ENCODE measurements around the gene SUN1. TPM values are rescaled to one million over a fixed set of nuclear protein-coding genes. Genes with fewer than 3 reads are reported as not detected.

SUN1 gene
- total RNA-seq, 4 donors from 2014 or later = 78.0 to 113 (median 105) TPM

GRCh38 chr7:835485-836401 lies 3.5 kb downstream of the SUN1 start:
- peaks cover 6 to 50% (median 7%) of the 10 kb centered on the region in 3 donors for H3K36me3 ChIP-seq
- H3K4me1 ChIP-seq = peaks cover 33 to 80% (median 54%) of the 10 kb centered on the region in 3 donors
- DNase-seq = no peak
- TF ChIP-seq POLR2A (IDR thresholded peaks at IDR 0.05) (no peak), CTCF (IDR thresholded peaks at IDR 0.05) (no peak)
- H3K27me3 ChIP-seq = no peaks in the 10 kb centered on the region
- H3K27ac ChIP-seq = peak overlapping the region; percentile 76 to 96 (median 89)
- 28 to 59% methylated on average over 20 to 24 of the region's 27 CpGs for WGBS, 2 donors
- H3K9me3 ChIP-seq = no peaks in the 10 kb centered on the region
- intact Hi-C loops (cut with DNase I) = no loop called here
- peak overlapping the region in 1 of 4 donors; percentile 23 for H3K4me3 ChIP-seq

DNA sequence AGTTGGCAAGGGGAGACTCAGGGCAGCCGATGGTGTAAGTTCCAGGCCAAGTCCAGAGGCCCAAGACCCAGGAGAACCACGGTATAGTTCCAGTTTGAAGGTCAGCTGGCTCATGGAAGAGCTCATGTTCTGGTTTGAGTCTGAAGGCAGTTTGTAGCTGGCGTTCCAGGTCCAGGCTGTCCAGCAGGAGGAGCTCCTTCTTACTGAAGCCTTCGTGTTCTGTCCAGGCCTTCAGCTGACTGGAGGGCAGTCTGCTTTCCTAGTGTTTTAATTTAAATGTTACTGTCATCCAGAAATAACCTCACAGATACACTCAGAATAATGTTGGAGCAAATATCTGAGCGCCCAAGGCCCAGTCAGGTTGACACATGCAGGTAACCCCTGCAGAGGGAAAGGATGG lies 4.2 kb downstream of the SUN1 start:
- Histone ChIP-seq H3K4me3 (peak overlapping the region in 1 of 4 donors; percentile 23), H3K9me3 (no peaks in the 10 kb centered on the region), H3K36me3 (peaks cover 6 to 57% (median 7%) of the 10 kb centered on the region in 3 donors), H3K4me1 (peaks cover 26 to 73% (median 47%) of the 10 kb centered on the region in 3 donors), H3K27ac (peak overlapping the region; percentile 76 to 96 (median 89)), H3K27me3 (no peaks in the 10 kb centered on the region)
- intact Hi-C loops (cut with DNase I) = no loop called here
- WGBS, 2 donors = 29 to 30% methylated on average over 5 of the region's 5 CpGs
- TF ChIP-seq CTCF (IDR thresholded peaks at IDR 0.05) = peak in 5 of 6 experiments; percentile 37 to 57 (median 47)
- no peak for TF ChIP-seq POLR2A (IDR thresholded peaks at IDR 0.05)
- no peak for DNase-seq

DNA sequence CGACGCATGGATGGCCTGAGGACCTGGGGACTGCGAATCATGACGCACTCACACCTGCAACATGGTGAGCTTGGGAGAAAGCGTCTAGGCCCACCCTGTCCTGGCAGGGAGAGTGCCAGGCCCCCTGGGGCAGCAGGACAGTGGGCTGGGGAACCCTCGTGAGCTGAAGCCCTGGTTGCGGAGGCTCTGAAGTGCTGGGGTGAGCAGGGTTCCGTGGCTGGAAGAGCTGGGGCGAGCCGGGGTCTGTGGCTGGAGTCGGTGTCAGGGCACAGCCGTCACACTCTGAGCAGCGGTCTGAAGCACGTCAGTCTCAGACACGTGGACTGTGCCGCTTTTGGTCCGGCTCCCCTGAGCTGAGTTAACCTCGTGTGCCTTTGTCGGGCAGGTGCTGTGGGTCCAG lies 4.7 kb downstream of the SUN1 start:
- H3K9me3 ChIP-seq = no peaks in the 10 kb centered on the region
- peak overlapping the region; percentile 76 to 96 (median 89) for H3K27ac ChIP-seq
- DNase-seq = no peak
- H3K36me3 ChIP-seq = peaks cover 6 to 63% (median 7%) of the 10 kb centered on the region in 3 donors
- H3K27me3 ChIP-seq = no peaks in the 10 kb centered on the region
- H3K4me1 ChIP-seq = peaks cover 22 to 73% (median 48%) of the 10 kb centered on the region in 3 donors
- no peak overlapping the region for H3K4me3 ChIP-seq
- WGBS, 2 donors = 72 to 78% methylated on average over 15 to 19 of the region's 19 CpGs
- TF ChIP-seq POLR2A (IDR thresholded peaks at IDR 0.05) (no peak), CTCF (IDR thresholded peaks at IDR 0.05) (no peak)
- intact Hi-C loops (cut with DNase I) = no loop called here

GRCh38 chr7:840001-840600 lies 7.8 kb downstream of the SUN1 start:
- H3K4me3 ChIP-seq = no peak overlapping the region
- H3K27me3 ChIP-seq = no peaks in the 10 kb centered on the region
- intact Hi-C loops (cut with DNase I) = no loop called here
- no peaks in the 10 kb centered on the region for H3K9me3 ChIP-seq
- 92 to 93% methylated on average over 24 of the region's 24 CpGs for WGBS, 2 donors
- peak overlapping the region in 1 of 4 donors; percentile 49 for H3K27ac ChIP-seq
- peaks cover 18 to 77% (median 23%) of the 10 kb centered on the region in 3 donors for H3K36me3 ChIP-seq
- DNase-seq = no peak
- TF ChIP-seq POLR2A (IDR thresholded peaks at IDR 0.05) (no peak), CTCF (IDR thresholded peaks at IDR 0.05) (no peak)
- peaks cover 17 to 51% (median 27%) of the 10 kb centered on the region in 3 donors for H3K4me1 ChIP-seq

DNA sequence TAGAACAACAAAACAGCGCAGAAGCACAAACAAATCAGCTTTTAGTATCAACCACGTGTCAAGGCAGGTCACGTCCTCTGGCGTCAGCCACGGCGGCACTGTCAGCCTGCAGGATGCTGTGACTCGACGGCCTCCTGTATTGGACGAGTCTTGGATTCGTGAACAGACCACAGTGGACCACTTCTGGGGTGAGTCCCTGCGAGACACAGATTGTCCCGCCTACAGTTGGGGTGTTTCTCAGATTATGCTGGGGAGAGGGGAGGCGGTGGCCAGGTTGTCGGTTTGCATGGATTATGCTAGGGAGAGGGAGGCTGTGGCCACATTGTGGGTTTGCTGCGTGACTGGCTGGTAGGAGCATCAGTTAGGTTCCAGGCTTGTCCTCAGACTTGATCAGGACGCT lies 9.7 kb downstream of the SUN1 start:
- H3K4me3 ChIP-seq = no peak overlapping the region
- H3K4me1 ChIP-seq = peaks cover 3 to 33% (median 11%) of the 10 kb centered on the region in 3 donors
- H3K27me3 ChIP-seq = no peaks in the 10 kb centered on the region
- no peak for DNase-seq
- H3K27ac ChIP-seq = peak overlapping the region in 3 of 4 donors; percentile 66 to 72 (median 67)
- WGBS, 2 donors = 71 to 88% methylated on average over 13 of the region's 16 CpGs
- intact Hi-C loops (cut with DNase I) = no loop called here
- TF ChIP-seq CTCF (IDR thresholded peaks at IDR 0.05) = no peak
- TF ChIP-seq POLR2A (IDR thresholded peaks at IDR 0.05) = no peak
- H3K36me3 ChIP-seq = peaks cover 18 to 94% (median 23%) of the 10 kb centered on the region in 3 donors
- no peaks in the 10 kb centered on the region for H3K9me3 ChIP-seq
